ENCODE results near the gene PTTG1.
"Not testable (repeated sequence)": the region's sequence is repeated elsewhere in the genome, so short reads cannot be mapped to it uniquely, and the experiment has no call there.

The PTTG1 gene

DNA sequence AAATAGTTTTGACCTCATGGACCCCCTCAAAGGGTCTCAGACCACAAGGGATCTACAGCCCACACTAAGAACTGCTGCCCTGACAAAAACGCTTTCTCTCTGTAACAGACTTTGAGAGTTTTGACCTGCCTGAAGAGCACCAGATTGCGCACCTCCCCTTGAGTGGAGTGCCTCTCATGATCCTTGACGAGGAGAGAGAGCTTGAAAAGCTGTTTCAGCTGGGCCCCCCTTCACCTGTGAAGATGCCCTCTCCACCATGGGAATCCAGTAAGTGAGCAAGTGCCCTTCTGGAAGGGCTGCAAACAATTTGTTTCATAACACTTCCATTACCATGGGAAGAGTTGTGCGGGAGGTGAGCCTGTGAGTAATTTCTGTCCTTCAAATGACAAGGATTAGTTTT is 6.0 kb downstream of the PTTG1 start:
- no peak for DNase-seq

DNA sequence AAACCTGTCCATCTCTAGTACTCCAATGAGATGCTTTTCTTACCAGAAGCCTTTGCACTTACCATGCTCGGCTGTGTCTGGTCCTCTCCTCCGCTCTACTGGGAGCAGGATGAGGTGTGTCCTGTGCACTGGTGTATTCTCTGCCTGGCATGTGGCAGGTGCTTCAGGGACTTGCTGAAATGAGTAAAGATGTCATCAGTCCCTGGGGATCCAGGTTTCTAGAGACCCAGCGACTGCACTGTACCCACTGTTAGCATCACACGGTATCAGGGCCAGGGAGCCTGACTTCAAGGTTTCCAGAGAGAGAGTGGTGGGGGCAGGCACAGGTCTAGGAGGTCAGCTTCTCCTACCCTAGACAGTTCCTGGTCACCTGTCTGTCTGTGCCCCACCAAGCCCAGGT is 10.5 kb downstream of the PTTG1 start:
- DNase-seq = no peak

GRCh38 chr5:160432787-160433186 is 11.1 kb downstream of the PTTG1 start:
- DNase-seq = no peak

- no peak for DNase-seq
Measured at GRCh38 chr5:160434022-160434531, 12.4 kb downstream of the PTTG1 start.

- no peak for DNase-seq
Measured at GRCh38 chr5:160435532-160435931, 13.9 kb downstream of the PTTG1 start.

GRCh38 chr5:160436017-160436416 is 14.4 kb downstream of the PTTG1 start:
- no peak for DNase-seq

DNA sequence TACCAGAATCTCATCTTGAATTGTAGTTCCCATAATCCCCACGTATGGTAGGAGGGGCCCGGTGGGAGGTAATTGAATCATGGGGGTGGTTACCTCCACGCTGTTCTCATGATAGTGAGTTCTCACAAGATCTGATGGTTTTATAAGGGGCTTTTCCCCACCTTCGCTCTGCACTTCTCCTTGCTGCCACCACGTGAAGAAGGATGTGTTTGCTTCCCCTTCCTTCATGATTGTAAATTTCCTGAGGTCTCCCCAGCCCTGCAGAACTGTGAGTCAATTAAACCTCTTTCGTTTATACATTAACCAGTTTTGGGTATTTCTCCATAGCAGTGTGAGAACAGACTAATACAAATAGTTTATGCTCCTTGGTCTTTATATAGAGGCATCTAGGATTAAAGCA is 15.0 kb downstream of the PTTG1 start:
- DNase-seq = not testable (repeated sequence)

DNA sequence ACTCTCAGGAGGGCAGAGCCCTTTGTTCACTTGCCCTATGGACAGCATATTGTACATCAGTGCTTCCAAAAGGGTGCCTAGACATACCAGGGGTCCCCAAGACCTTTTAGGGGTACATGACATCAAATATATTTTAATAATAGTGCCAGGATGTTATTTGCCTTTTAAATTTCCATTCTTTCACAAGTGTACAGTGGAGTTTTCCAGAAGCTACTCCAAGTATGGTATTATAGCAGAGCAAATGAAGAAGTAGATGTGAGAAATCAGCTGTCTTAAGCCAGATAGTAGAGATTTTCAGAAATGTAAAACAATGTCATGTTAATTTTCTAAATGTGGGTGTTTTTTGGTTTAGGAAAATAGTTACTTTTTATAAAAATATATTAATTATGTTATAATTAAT is 15.6 kb downstream of the PTTG1 start:
- no peak for DNase-seq

DNA sequence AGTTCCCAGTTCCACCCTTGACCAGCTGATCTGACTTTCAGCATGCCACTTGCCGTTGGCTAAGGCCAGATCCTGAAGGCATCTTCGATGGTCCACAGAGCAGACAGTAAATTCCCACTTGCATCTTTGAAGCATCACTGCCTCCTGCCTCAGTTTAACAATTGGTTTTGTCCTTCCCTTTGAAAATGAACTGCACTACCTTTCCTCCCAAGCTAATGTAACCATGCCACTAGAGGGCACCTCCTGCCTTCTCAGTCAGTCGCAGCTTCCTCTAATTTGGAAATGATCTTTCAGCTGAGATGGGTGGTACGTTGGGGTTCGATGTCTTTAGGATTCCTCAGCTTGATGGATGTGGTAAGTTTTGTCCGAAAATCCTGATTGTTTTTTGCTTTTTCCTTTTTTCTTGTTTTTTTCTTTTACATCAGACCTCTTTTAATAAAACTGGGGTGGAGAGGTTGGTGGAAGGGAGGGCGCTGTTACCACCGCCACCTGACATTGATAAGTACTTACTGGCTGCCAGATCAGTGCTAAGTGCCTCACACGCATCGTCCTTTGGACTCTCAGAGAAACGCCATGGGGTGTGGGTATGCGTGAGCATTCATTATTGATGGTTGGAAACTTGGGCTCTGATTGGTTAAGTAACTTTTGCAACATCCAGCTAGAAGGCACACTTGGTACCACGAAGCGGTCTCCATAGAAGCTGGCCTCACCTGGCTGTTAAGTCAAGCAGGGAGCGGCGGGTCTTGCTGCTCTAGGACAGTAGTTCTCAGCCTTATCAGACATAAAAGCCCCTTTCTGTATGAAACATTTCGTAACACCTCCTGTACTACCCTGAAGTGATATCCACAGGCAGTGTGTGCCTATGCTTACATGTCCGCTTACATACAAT is 16.9 kb downstream of the PTTG1 start:
- DNase-seq = peak; percentile 36

GRCh38 chr5:160439205-160439600 is 17.5 kb downstream of the PTTG1 start:
- peak; percentile 90 for DNase-seq

DNA sequence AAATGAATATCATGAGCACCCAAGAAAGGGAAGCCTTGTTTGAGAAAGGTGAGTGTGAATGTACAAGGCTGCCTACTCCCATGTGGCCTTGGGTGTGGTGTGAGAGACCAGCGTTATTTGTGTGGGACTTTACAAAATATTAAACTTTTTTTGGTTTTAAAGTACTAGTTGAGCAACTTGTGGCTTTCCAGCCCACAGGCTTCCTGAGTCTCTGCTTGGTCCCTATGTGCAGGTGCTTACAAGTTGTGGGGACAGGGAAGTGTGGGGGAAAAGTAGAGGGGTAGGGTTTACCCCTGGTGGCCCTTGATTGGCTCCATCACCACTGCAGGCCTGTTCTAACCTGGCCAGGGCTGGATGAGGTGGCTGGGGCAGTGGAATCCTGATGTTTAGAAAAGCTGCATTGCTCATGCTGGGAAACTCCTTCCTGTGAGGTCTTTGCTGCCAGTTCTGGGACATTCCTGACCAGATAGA is 19.7 kb downstream of the PTTG1 start:
- no peak for DNase-seq

DNA sequence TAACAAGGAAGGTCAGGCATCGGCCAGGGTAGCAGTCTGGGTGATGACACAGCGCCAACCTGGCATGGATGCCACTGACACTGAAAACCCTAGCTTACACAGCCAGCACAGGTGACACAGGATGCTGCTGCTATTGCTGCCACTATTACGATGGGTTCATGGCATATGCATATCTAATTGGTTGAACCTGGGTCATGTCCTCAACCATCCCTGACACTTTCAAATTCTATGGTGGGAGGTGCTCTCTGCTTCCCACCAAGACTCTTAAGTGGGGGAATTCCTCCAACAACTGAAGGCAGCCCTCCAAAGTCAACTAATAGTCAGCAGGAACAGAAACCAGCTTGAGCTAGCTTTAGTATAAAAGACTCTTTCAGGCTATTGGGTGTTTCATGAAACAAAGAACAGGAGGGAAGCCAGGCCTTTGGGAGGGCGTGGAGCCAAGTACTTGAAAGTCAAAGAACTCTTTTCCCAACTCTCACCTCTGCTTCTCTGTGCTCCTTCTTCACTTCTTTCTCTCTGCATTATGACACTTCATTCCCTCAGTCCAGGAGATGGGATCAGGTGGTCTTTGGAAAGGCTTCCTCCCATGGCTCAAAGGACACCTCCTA is 21.3 kb downstream of the PTTG1 start:
- no peak for DNase-seq

DNA sequence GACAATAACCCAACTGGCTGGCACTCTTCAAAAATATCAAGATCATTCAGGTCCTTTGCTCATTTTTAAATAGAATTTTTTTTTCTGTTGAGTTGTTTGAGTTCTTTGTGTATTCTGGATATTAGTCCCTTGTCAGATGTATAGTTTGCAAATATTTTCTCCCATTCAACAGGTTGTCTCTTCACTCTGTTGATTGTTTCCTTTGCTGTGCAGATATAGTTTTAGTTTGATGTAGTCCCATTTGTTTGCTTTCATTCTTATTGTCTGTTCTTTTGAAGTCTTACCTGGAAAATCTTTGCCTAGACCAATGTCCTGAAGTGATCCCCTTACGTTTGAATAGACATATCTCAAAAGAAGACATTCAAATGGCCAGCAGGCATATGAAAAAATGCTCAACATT is 22.8 kb downstream of the PTTG1 start:
- no peak for DNase-seq

DNA sequence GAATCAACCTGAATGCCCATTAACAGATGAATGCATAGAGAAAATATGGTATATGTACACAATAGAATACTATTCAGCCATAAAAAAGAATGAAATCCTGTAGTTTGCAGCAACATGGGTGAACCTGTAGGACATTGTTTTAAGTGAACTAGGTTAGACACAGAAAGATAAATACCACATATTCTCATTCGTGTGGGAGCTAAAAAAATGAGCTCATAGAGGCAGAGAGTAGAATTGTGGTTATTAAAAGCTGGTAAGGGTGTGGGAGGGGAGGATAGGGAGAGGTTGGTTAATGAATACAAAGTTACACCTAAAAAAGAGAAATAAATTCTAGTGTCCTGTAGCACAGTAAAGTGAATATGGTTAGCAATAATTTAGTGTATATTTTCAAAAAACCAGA is 23.5 kb downstream of the PTTG1 start:
- no peak for DNase-seq

DNA sequence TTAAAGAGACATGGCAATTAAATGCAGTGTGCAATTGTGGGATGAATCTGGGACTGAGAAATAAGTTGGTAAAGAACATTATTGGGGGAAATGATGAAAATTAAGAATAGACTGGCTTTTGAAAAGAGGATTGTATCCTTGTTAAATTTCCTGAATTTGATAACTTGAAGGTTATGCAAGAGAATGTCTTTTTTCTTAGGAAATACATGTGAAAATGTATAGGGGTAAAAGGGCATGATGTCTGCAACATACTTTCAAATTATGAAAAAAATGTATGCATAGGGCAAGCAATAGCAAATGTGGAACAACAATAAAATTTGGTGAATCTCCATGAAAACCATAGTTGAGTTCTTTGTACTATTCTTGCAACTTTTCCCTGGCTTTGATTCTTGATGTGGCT is 24.1 kb downstream of the PTTG1 start:
- no peak for DNase-seq

DNA sequence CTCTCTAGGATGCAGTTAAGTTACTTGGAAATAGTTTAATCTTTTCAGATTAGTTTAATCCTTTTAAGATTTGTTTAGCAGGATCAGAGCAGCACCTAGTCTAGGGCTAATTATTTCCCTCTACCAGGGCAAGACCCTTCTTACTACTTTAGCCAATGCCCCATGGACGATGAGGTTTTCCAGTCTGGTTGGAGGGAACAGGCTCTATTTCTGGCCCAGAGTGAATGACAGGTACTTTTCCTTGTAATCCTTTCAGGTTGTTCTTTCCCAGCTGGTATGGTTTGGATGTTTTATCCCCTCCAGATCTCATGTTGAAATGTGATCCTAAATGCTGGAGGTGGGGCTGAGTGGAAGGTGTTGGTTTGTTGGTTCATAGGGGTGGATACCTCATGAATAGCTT is 27.2 kb downstream of the PTTG1 start:
- no peak for DNase-seq

GRCh38 chr5:160449458-160449857 is 27.8 kb downstream of the PTTG1 start:
- no peak for DNase-seq

DNA sequence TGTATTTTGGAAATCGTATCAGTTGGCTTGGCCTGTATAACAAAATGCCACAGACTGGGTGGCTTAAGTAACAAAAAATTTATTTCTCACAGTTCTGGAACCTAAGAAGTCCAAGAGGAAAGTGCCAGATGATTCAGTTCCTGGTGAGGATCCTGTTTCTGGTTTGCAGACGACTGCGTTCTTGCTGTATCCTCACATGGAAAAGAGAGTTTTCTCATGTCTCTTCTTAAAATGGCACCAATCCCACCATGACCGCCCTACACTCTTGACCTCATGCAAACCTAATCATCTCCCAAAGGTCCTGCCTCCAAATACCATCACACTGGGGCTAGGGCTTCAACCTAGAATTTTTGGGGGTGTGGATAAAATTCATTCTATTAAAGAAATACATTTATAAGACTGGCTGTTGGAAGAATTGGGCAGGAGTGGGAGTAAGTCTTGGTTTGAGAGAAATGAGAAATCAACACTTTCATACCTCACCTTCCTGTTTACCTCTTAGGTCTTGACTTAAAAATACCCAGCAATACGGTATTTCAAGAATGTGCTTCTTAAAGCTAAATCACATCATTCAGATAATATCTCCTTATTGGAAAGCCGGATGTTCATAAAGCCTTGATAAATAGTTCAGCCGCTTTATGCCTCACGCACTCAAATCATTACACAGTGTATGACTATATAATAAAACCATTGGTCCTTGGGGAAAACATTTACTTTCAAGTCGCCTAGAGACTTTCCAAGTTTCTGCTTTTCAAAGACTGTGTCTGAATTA is 28.7 kb downstream of the PTTG1 start:
- DNase-seq = no peak

GRCh38 chr5:160451281-160451680 is 29.6 kb downstream of the PTTG1 start:
- DNase-seq = no peak

DNA sequence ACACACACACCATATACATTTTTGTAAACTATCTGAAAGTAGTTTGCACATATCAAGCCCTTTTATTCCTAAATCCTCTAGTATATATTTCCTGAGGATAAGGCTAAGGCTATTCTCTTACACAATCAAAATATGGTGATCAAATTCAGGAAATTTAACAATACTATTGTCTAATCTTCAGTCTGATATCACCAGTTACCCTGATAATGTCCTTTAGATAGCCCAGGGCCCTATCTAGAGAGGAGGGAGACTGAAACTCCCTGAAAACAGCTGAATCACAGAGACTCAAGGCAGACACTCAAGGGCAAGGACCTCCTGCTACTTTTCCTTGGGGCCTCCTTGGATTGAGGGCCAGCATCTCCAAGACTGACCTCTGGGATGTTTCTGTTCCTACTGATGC is 30.4 kb downstream of the PTTG1 start:
- DNase-seq = no peak

DNA sequence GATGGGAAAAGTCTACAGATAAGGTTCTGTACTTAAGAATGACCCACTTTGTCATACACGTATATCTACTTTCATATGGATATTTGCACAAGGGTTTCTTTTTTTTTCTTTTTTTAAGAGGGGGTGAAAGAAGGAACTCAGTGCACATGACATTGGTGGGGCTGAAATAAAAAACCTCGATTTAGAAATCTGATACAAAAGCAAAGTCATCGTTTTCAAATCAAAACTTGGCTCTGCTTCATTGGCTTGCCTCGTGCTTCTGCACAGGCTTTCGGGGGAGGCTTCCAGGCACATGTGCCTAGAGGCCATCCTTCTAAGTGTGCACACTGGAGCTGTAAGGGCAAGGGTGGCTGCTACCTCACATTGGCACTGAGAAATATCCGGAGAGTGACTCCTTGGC is 31.1 kb downstream of the PTTG1 start:
- DNase-seq = no peak

GRCh38 chr5:160453751-160454150 is 32.1 kb downstream of the PTTG1 start:
- DNase-seq = no peak

- DNase-seq = no peak
Measured at GRCh38 chr5:160455600-160455999, 33.9 kb downstream of the PTTG1 start.

All from stimulated activated CD4-positive, alpha-beta T cell treated with anti-CD3 and anti-CD28 coated beads, Interleukin-12 subunit alpha, Interleukin-12 subunit beta, amount 100 ng/mL, for 4 hours (primary cell).